ENCODE measurements around the gene MAML3. TPM values are rescaled to one million over a fixed set of nuclear protein-coding genes. Genes with fewer than 3 reads are reported as not detected.

Gene MAML3
- total and polyA plus RNA-seq, 2 of the 13 experiments (the other 11 are each of a cell fraction or from before 2014, with no cell fraction given) = 0.05 to 0.13 TPM

DNA sequence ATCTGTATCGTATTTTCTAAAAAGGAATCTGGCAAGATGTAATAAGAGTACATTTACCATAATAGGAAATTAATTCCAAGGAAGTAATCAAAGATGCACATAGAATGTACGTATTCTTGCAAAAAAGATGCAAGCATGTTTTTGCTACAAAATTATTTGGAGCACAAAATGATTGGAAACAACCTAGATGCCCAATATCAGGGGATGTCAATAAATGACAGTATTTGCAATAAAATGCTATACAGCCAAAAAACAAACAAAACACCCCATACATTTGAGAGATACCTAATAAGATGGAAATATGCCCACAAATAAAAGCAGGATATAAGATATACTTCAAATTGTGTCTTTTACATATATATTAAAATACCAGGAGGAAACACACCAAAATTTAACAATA lies 29.3 kb upstream of the MAML3 start (continued):
- TF ChIP-seq, protein P1, sequence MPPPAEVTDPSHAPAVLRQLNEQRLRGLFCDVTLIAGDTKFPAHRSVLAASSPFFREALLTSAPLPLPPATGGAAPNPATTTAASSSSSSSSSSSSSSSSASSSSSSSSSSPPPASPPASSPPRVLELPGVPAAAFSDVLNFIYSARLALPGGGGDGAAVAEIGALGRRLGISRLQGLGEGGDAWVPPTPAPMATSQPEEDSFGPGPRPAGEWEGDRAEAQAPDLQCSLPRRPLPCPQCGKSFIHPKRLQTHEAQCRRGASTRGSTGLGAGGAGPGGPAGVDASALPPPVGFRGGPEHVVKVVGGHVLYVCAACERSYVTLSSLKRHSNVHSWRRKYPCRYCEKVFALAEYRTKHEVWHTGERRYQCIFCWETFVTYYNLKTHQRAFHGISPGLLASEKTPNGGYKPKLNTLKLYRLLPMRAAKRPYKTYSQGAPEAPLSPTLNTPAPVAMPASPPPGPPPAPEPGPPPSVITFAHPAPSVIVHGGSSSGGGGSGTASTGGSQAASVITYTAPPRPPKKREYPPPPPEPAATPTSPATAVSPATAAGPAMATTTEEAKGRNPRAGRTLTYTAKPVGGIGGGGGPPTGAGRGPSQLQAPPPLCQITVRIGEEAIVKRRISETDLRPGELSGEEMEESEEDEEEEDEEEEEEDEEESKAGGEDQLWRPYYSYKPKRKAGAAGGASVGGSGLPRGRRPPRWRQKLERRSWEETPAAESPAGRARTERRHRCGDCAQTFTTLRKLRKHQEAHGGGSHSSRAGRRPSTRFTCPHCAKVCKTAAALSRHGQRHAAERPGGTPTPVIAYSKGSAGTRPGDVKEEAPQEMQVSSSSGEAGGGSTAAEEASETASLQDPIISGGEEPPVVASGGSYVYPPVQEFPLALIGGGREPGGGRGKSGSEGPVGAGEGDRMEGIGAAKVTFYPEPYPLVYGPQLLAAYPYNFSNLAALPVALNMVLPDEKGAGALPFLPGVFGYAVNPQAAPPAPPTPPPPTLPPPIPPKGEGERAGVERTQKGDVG (CRISPR knock-in tag; IDR thresholded peaks at IDR 0.05; ENCODE audit: borderline replicate concordance) = no peak
- TF ChIP-seq SNAI1 (CRISPR knock-in tag; IDR thresholded peaks at IDR 0.05; ENCODE audit: borderline replicate concordance) = no peak
- no peak for TF ChIP-seq HDAC2 (CRISPR knock-in tag; IDR thresholded peaks at IDR 0.05)
- no peak for TF ChIP-seq ETV6 (CRISPR knock-in tag; conservative IDR thresholded peaks at IDR 0.05)
- TF ChIP-seq, protein P2, sequence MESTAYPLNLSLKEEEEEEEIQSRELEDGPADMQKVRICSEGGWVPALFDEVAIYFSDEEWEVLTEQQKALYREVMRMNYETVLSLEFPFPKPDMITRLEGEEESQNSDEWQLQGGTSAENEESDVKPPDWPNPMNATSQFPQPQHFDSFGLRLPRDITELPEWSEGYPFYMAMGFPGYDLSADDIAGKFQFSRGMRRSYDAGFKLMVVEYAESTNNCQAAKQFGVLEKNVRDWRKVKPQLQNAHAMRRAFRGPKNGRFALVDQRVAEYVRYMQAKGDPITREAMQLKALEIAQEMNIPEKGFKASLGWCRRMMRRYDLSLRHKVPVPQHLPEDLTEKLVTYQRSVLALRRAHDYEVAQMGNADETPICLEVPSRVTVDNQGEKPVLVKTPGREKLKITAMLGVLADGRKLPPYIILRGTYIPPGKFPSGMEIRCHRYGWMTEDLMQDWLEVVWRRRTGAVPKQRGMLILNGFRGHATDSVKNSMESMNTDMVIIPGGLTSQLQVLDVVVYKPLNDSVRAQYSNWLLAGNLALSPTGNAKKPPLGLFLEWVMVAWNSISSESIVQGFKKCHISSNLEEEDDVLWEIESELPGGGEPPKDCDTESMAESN (CRISPR knock-in tag; conservative IDR thresholded peaks at IDR 0.05) = no peak
- no peak for TF ChIP-seq GFI1 (CRISPR knock-in tag; IDR thresholded peaks at IDR 0.05; ENCODE audit: borderline replicate concordance)
- TF ChIP-seq RAD21 (CRISPR knock-in tag; IDR thresholded peaks at IDR 0.05) = no peak

DNA sequence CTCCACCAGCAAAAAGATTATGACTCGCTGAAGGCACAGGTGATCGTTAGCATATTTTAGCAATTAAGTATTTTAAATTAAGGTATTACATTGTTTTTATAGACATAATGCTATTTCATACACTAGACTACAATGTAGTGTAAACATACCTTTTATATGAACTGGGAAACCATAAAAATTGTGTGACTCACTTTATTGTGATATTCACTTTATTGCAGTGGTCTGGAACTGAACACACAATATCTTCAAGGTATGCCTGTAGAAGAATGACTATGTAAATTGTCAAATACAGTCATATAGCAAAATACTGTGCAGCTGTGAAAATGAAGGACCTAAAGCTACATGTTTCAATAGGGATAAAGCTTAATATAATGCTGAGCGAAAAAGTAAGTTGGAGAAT lies 26.6 kb upstream of the MAML3 start:
- CTCF ChIA-PET (ENCODE audit: low intra/inter-chr PET ratio, low total read pairs) = no interaction called here
- WGBS (ENCODE audit: low lambda C conversion rate) = 13% methylated on average over 3 of the region's 3 CpGs
- BruUV-seq (replicated peaks) = no TSS peak
- TF ChIP-seq, protein P3, sequence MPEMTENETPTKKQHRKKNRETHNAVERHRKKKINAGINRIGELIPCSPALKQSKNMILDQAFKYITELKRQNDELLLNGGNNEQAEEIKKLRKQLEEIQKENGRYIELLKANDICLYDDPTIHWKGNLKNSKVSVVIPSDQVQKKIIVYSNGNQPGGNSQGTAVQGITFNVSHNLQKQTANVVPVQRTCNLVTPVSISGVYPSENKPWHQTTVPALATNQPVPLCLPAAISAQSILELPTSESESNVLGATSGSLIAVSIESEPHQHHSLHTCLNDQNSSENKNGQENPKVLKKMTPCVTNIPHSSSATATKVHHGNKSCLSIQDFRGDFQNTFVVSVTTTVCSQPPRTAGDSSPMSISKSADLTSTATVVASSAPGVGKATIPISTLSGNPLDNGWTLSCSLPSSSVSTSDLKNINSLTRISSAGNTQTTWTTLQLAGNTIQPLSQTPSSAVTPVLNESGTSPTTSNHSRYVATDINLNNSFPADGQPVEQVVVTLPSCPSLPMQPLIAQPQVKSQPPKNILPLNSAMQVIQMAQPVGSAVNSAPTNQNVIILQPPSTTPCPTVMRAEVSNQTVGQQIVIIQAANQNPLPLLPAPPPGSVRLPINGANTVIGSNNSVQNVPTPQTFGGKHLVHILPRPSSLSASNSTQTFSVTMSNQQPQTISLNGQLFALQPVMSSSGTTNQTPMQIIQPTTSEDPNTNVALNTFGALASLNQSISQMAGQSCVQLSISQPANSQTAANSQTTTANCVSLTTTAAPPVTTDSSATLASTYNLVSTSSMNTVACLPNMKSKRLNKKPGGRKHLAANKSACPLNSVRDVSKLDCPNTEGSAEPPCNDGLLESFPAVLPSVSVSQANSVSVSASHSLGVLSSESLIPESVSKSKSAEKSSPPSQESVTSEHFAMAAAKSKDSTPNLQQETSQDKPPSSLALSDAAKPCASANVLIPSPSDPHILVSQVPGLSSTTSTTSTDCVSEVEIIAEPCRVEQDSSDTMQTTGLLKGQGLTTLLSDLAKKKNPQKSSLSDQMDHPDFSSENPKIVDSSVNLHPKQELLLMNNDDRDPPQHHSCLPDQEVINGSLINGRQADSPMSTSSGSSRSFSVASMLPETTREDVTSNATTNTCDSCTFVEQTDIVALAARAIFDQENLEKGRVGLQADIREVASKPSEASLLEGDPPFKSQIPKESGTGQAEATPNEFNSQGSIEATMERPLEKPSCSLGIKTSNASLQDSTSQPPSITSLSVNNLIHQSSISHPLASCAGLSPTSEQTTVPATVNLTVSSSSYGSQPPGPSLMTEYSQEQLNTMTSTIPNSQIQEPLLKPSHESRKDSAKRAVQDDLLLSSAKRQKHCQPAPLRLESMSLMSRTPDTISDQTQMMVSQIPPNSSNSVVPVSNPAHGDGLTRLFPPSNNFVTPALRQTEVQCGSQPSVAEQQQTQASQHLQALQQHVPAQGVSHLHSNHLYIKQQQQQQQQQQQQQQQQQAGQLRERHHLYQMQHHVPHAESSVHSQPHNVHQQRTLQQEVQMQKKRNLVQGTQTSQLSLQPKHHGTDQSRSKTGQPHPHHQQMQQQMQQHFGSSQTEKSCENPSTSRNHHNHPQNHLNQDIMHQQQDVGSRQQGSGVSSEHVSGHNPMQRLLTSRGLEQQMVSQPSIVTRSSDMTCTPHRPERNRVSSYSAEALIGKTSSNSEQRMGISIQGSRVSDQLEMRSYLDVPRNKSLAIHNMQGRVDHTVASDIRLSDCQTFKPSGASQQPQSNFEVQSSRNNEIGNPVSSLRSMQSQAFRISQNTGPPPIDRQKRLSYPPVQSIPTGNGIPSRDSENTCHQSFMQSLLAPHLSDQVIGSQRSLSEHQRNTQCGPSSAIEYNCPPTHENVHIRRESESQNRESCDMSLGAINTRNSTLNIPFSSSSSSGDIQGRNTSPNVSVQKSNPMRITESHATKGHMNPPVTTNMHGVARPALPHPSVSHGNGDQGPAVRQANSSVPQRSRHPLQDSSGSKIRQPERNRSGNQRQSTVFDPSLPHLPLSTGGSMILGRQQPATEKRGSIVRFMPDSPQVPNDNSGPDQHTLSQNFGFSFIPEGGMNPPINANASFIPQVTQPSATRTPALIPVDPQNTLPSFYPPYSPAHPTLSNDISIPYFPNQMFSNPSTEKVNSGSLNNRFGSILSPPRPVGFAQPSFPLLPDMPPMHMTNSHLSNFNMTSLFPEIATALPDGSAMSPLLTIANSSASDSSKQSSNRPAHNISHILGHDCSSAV (CRISPR knock-in tag; IDR thresholded peaks at IDR 0.05; ENCODE audit: borderline replicate concordance) = no peak
- TF ChIP-seq ZNF556 (CRISPR knock-in tag; IDR thresholded peaks at IDR 0.05; ENCODE audit: borderline replicate concordance) = no peak
- no peak for TF ChIP-seq HES4 (CRISPR knock-in tag; IDR thresholded peaks at IDR 0.05; ENCODE audit: borderline replicate concordance)

More for the DNA sequence above, 26.6 kb upstream of the MAML3 start:
- Histone ChIP-seq H4K20me1 (ENCODE audit: insufficient read depth, low read length) (no peaks in the 10 kb centered on the region), H3K36me3 (replicated peaks in 1 of 2; ENCODE audit: control insufficient read depth in 1 of 2, insufficient read depth in 2 of 2, low read length in 2 of 2) (no peaks in the 10 kb centered on the region), H3K27ac (ENCODE audit: extremely low read length, insufficient read depth, low read length) (no peak overlapping the region), H3K4me1 (ENCODE audit: insufficient read depth, low read length) (no peaks in the 10 kb centered on the region), H2AFZ (ENCODE audit: low read length) (no peak overlapping the region), H3K4me3 (replicated peaks in 1 of 3; ENCODE audit: insufficient read depth in 1 of 3, low read depth in 2 of 3, low read length in 3 of 3) (no peak overlapping the region), H3K9me3 (ENCODE audit: low read length) (no peaks in the 10 kb centered on the region), H3K9ac (ENCODE audit: insufficient read depth, low read depth, low read length) (no peak overlapping the region), H3K79me2 (ENCODE audit: insufficient read depth, low read length) (no peaks in the 10 kb centered on the region), H3K4me2 (ENCODE audit: low read depth, low read length) (no peak overlapping the region), H3K27me3 (ENCODE audit: control insufficient read depth in 1 of 2, insufficient read depth in 2 of 2, low read length in 2 of 2) (no peaks in the 10 kb centered on the region)
- FAIRE-seq (no peak), DNase-seq (ENCODE audit: low spot score) (no peak), ATAC-seq (no peak)
- POLR2A ChIA-PET = no interaction called here
- in situ Hi-C loops (cut with HindIII; ENCODE audit: extremely low pct_ligation_motif_present, low pct_unique_long_range_greater_than_20kb) = no loop called here
- intact Hi-C loops (cut with micrococcal nuclease; ENCODE audit: unreplicated experiment) = no loop called here

All from HepG2 (cell line).